Amygdala (tissue), 56 donors: ENCODE results near the gene INKA1.
A peak's percentile ranks its signal among the peaks of the same experiment; 100 is the strongest.
"Not testable (repeated sequence)": the region's sequence is repeated elsewhere in the genome, so short reads cannot be mapped to it uniquely, and the experiment has no call there.

Experiments
- DNase-seq, 56 donors: peaks; one replicate each; lab custom pipeline; 2025; lab: John Stamatoyannopoulos, UW

INKA1 gene

GRCh38 chr3:49802719-49803464, at the start of gene INKA1:
Gene INKA1 (plus strand): TSS chr3:49803261. CDS start chr3:49803393, 132 bp downstream.
- DNase-seq: peak in 55 of 56 donors; percentile 23 to 89 (median 75)

- no peak for DNase-seq
Observed at GRCh38 chr3:49754536-49754935, 48.5 kb upstream of the INKA1 start.

GRCh38 chr3:49756036-49756435, 47.0 kb upstream of the INKA1 start:
- DNase-seq: no peak

GRCh38 chr3:49757197-49757596, 45.9 kb upstream of the INKA1 start:
- no peak for DNase-seq

- DNase-seq: no peak
Observed at GRCh38 chr3:49759226-49759625, 43.8 kb upstream of the INKA1 start.

- no peak for DNase-seq
Observed at GRCh38 chr3:49761661-49762060, 41.4 kb upstream of the INKA1 start.

GRCh38 chr3:49763981-49764380, 39.1 kb upstream of the INKA1 start:
- DNase-seq: no peak

- DNase-seq: no peak
Observed at GRCh38 chr3:49769286-49769915, 33.7 kb upstream of the INKA1 start.

- DNase-seq: no peak
Observed at GRCh38 chr3:49769926-49770325, 33.1 kb upstream of the INKA1 start.

- DNase-seq: no peak
Observed at GRCh38 chr3:49771340-49771938, 31.6 kb upstream of the INKA1 start.

GRCh38 chr3:49772703-49773102, 30.4 kb upstream of the INKA1 start:
- DNase-seq: no peak

GRCh38 chr3:49775538-49775937, 27.5 kb upstream of the INKA1 start:
- DNase-seq: peak in 37 of 56 donors; percentile 4 to 73 (median 29)

GRCh38 chr3:49776101-49776500, 27.0 kb upstream of the INKA1 start:
- not testable (repeated sequence) for DNase-seq

GRCh38 chr3:49779358-49780079, 23.5 kb upstream of the INKA1 start:
- DNase-seq: no peak

GRCh38 chr3:49780080-49780974, 22.7 kb upstream of the INKA1 start:
- peak in 1 of 56 donors; percentile 17 for DNase-seq

- DNase-seq: not testable (repeated sequence)
Observed at GRCh38 chr3:49780975-49781365, 22.1 kb upstream of the INKA1 start.

GRCh38 chr3:49781415-49782199, 21.5 kb upstream of the INKA1 start:
- DNase-seq: no peak

GRCh38 chr3:49782277-49782676, 20.8 kb upstream of the INKA1 start:
- DNase-seq: not testable (repeated sequence)
